SJCRH30 (cell line): ENCODE data around the gene HPS4. TPM values are rescaled to one million over a fixed set of nuclear protein-coding genes. Genes with fewer than 3 reads are reported as not detected.
A peak's percentile ranks its signal among the peaks of the same experiment; 100 is the strongest.

ENCODE experiments used
- DNase-seq, 2 experiments: peaks; one replicate each; pipeline ENCODE4 v3.0.0-alpha.2; 2015 to 2020
- H3K27ac ChIP-seq: fragments of 250-450 bp; sonication (Bioruptor Pico); 2 replicates; pipeline ENCODE4 v1.5.1; 2020; ENCODE audit warnings: mild to moderate bottlenecking, moderate library complexity
- H3K27me3 ChIP-seq: fragments of 250-450 bp; sonication (Bioruptor Pico); 2 replicates; pipeline ENCODE4 v1.5.1; 2020; ENCODE audit warnings: mild to moderate bottlenecking, moderate library complexity
- H3K36me3 ChIP-seq: fragments of 250-450 bp; sonication (Bioruptor Pico); 2 replicates; pipeline ENCODE4 v1.5.1; 2020; ENCODE audit warnings: mild to moderate bottlenecking, moderate library complexity
- H3K4me1 ChIP-seq: fragments of 250-450 bp; sonication (Bioruptor Pico); 2 replicates; pipeline ENCODE4 v1.5.1; 2020; ENCODE audit warnings: mild to moderate bottlenecking, moderate library complexity
- H3K4me3 ChIP-seq: fragments of 250-450 bp; sonication (Bioruptor Pico); 2 replicates; pipeline ENCODE4 v1.5.1; 2020; ENCODE audit warnings: mild to moderate bottlenecking, moderate library complexity
- H3K9me3 ChIP-seq: fragments of 250-450 bp; sonication (Bioruptor Pico); replicated peaks from 2 replicates; pipeline ENCODE4 v1.5.1; 2020; ENCODE audit warnings: mild to moderate bottlenecking, moderate library complexity
- total RNA-seq: library from RNA; depleted of rRNA; stranded (reverse); fragments of >200 nt; shearing (Covaris generic); gene quantifications from 2 replicates; pipeline ENCODE4 v1.2.3, GENCODE V29; 2014

The HPS4 gene
- total RNA-seq, 1 experiment from 2014 or later = 28.1 TPM

- no peak overlapping the region for H3K4me3 ChIP-seq
- no peaks in the 10 kb centered on the region for H3K27me3 ChIP-seq
- no peaks in the 10 kb centered on the region for H3K9me3 ChIP-seq
- DNase-seq = no peak
- peaks cover 18% of the 10 kb centered on the region for H3K36me3 ChIP-seq
- no peak overlapping the region for H3K27ac ChIP-seq
- H3K4me1 ChIP-seq = no peaks in the 10 kb centered on the region
Measured at GRCh38 chr22:26463688-26464087, 19.9 kb downstream of the HPS4 start.

- no peaks in the 10 kb centered on the region for H3K27me3 ChIP-seq
- H3K9me3 ChIP-seq = no peaks in the 10 kb centered on the region
- no peaks in the 10 kb centered on the region for H3K4me1 ChIP-seq
- no peak overlapping the region for H3K27ac ChIP-seq
- no peak overlapping the region for H3K4me3 ChIP-seq
- peaks cover 13% of the 10 kb centered on the region for H3K36me3 ChIP-seq
- no peak for DNase-seq
Measured at GRCh38 chr22:26463101-26463661, 20.4 kb downstream of the HPS4 start.

- Histone ChIP-seq H3K27me3 (no peaks in the 10 kb centered on the region), H3K36me3 (peaks cover 10% of the 10 kb centered on the region), H3K27ac (no peak overlapping the region), H3K4me1 (no peaks in the 10 kb centered on the region), H3K4me3 (no peak overlapping the region), H3K9me3 (no peaks in the 10 kb centered on the region)
- DNase-seq = no peak
Measured at GRCh38 chr22:26462641-26463040, 20.9 kb downstream of the HPS4 start.

GRCh38 chr22:26462051-26462450 lies 21.5 kb downstream of the HPS4 start:
- H3K36me3 ChIP-seq = peaks cover 10% of the 10 kb centered on the region
- DNase-seq = no peak
- no peaks in the 10 kb centered on the region for H3K4me1 ChIP-seq
- no peak overlapping the region for H3K4me3 ChIP-seq
- H3K27ac ChIP-seq = no peak overlapping the region
- H3K9me3 ChIP-seq = no peaks in the 10 kb centered on the region
- H3K27me3 ChIP-seq = no peaks in the 10 kb centered on the region

- peaks cover 10% of the 10 kb centered on the region for H3K36me3 ChIP-seq
- H3K27ac ChIP-seq = no peak overlapping the region
- peak; percentile 66 to 85 for DNase-seq
- H3K4me3 ChIP-seq = no peak overlapping the region
- no peaks in the 10 kb centered on the region for H3K4me1 ChIP-seq
- H3K9me3 ChIP-seq = no peaks in the 10 kb centered on the region
- H3K27me3 ChIP-seq = no peaks in the 10 kb centered on the region
Measured at GRCh38 chr22:26461188-26461810, 22.3 kb downstream of the HPS4 start.

GRCh38 chr22:26460202-26460601 lies 23.4 kb downstream of the HPS4 start:
- Histone ChIP-seq H3K4me3 (no peak overlapping the region), H3K27ac (no peak overlapping the region), H3K4me1 (no peaks in the 10 kb centered on the region), H3K27me3 (no peaks in the 10 kb centered on the region), H3K36me3 (peaks cover 17% of the 10 kb centered on the region), H3K9me3 (no peaks in the 10 kb centered on the region)
- DNase-seq = no peak

GRCh38 chr22:26457661-26458272 lies 25.8 kb downstream of the HPS4 start:
- DNase-seq = no peak
- no peaks in the 10 kb centered on the region for H3K9me3 ChIP-seq
- H3K4me1 ChIP-seq = no peaks in the 10 kb centered on the region
- H3K36me3 ChIP-seq = peaks cover 14% of the 10 kb centered on the region
- no peak overlapping the region for H3K27ac ChIP-seq
- H3K4me3 ChIP-seq = no peak overlapping the region
- no peaks in the 10 kb centered on the region for H3K27me3 ChIP-seq

GRCh38 chr22:26453812-26454500 lies 29.6 kb downstream of the HPS4 start:
- Histone ChIP-seq H3K27ac (no peak overlapping the region), H3K9me3 (no peaks in the 10 kb centered on the region), H3K36me3 (peaks cover 6% of the 10 kb centered on the region), H3K4me3 (no peak overlapping the region), H3K4me1 (no peaks in the 10 kb centered on the region), H3K27me3 (no peaks in the 10 kb centered on the region)
- DNase-seq = no peak

- H3K27me3 ChIP-seq = no peaks in the 10 kb centered on the region
- H3K36me3 ChIP-seq = peaks cover 6% of the 10 kb centered on the region
- H3K4me1 ChIP-seq = no peaks in the 10 kb centered on the region
- no peak overlapping the region for H3K27ac ChIP-seq
- no peak for DNase-seq
- no peak overlapping the region for H3K4me3 ChIP-seq
- H3K9me3 ChIP-seq = no peaks in the 10 kb centered on the region
Measured at GRCh38 chr22:26453216-26453615, 30.4 kb downstream of the HPS4 start.

- DNase-seq = no peak
- Histone ChIP-seq H3K4me3 (no peak overlapping the region), H3K27ac (no peak overlapping the region)
Measured at GRCh38 chr22:26452236-26453016, 31.2 kb downstream of the HPS4 start.

GRCh38 chr22:26450453-26451185 lies 33.0 kb downstream of the HPS4 start:
- no peaks in the 10 kb centered on the region for H3K4me1 ChIP-seq

More at GRCh38 chr22:26452236-26453016, 31.2 kb downstream of the HPS4 start:
- no peaks in the 10 kb centered on the region for H3K27me3 ChIP-seq
- peaks cover 6% of the 10 kb centered on the region for H3K36me3 ChIP-seq
- no peaks in the 10 kb centered on the region for H3K4me1 ChIP-seq
- no peaks in the 10 kb centered on the region for H3K9me3 ChIP-seq

GRCh38 chr22:26448941-26449340 lies 34.6 kb downstream of the HPS4 start:
- H3K36me3 ChIP-seq = no peaks in the 10 kb centered on the region
- H3K4me3 ChIP-seq = no peak overlapping the region
- no peaks in the 10 kb centered on the region for H3K27me3 ChIP-seq
- no peaks in the 10 kb centered on the region for H3K9me3 ChIP-seq
- no peaks in the 10 kb centered on the region for H3K4me1 ChIP-seq
- no peak for DNase-seq
- H3K27ac ChIP-seq = no peak overlapping the region

More at GRCh38 chr22:26450453-26451185, 33.0 kb downstream of the HPS4 start:
- Histone ChIP-seq H3K27ac (no peak overlapping the region), H3K36me3 (no peaks in the 10 kb centered on the region), H3K4me3 (no peak overlapping the region), H3K27me3 (no peaks in the 10 kb centered on the region), H3K9me3 (no peaks in the 10 kb centered on the region)
- no peak for DNase-seq

- Histone ChIP-seq H3K4me1 (no peaks in the 10 kb centered on the region), H3K36me3 (no peaks in the 10 kb centered on the region), H3K27ac (no peak overlapping the region), H3K4me3 (no peak overlapping the region), H3K27me3 (no peaks in the 10 kb centered on the region), H3K9me3 (no peaks in the 10 kb centered on the region)
- no peak for DNase-seq
Measured at GRCh38 chr22:26448334-26448733, 35.2 kb downstream of the HPS4 start.
